ENCODE data around the gene NOM1. TPM values are rescaled to one million over a fixed set of nuclear protein-coding genes. Genes with fewer than 3 reads are reported as not detected.
"Not testable (repeated sequence)": the region's sequence is repeated elsewhere in the genome, so short reads cannot be mapped to it uniquely, and the experiment has no call there.

Gene NOM1
- total RNA-seq, 4 donors from 2014 or later, result 16.0 to 47.1 (median 19.7) TPM

GRCh38 chr7:156932006-156932405 is 17.5 kb upstream of the NOM1 start:
- DNase-seq (ENCODE audit: low spot score) (no peak), ATAC-seq (ENCODE audit: low FRiP score) (peak; percentile 44)
- no peak for TF ChIP-seq CTCF (IDR thresholded peaks at IDR 0.05)

- ATAC-seq (ENCODE audit: low FRiP score), result no peak
- no peak for TF ChIP-seq CTCF (IDR thresholded peaks at IDR 0.05)
- DNase-seq (ENCODE audit: low spot score), result no peak
These were observed 14.3 kb upstream of the NOM1 start for GRCh38 chr7:156935250-156935649.

- not testable (repeated sequence) for ATAC-seq (ENCODE audit: low FRiP score); DNase-seq (ENCODE audit: low spot score)
These were observed 12.7 kb upstream of the NOM1 start for GRCh38 chr7:156936766-156937165.

GRCh38 chr7:156940421-156941122 is 8.9 kb upstream of the NOM1 start:
- TF ChIP-seq CTCF (IDR thresholded peaks at IDR 0.05), result no peak
- ATAC-seq (ENCODE audit: low FRiP score) (no peak), DNase-seq (ENCODE audit: low spot score) (no peak)

GRCh38 chr7:156941393-156942182 is 7.9 kb upstream of the NOM1 start:
- DNase-seq (ENCODE audit: low spot score) (no peak), ATAC-seq (ENCODE audit: low FRiP score) (no peak)
- TF ChIP-seq CTCF (IDR thresholded peaks at IDR 0.05), result no peak

GRCh38 chr7:156942708-156943090 is 6.8 kb upstream of the NOM1 start:
- DNase-seq (ENCODE audit: low spot score), result no peak
- peak; percentile 72 for ATAC-seq (ENCODE audit: low FRiP score)
- TF ChIP-seq CTCF (IDR thresholded peaks at IDR 0.05), result no peak

- ATAC-seq (ENCODE audit: low FRiP score), result peak; percentile 75
- no peak for TF ChIP-seq CTCF (IDR thresholded peaks at IDR 0.05)
- no peak for DNase-seq (ENCODE audit: low spot score)
These were observed 6.1 kb upstream of the NOM1 start for GRCh38 chr7:156943091-156944041.

All from omental fat pad (tissue), 4 donors.